ENCODE results near the gene UCN. TPM values are rescaled to one million over a fixed set of nuclear protein-coding genes. Genes with fewer than 3 reads are reported as not detected.
"Not testable (repeated sequence)": the region's sequence is repeated elsewhere in the genome, so short reads cannot be mapped to it uniquely, and the experiment has no call there.

Gene UCN, protein sequence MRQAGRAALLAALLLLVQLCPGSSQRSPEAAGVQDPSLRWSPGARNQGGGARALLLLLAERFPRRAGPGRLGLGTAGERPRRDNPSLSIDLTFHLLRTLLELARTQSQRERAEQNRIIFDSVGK
- polyA plus RNA-seq (2012; ENCODE audit: low read depth, missing spikeins) = 0.65 TPM

DNA sequence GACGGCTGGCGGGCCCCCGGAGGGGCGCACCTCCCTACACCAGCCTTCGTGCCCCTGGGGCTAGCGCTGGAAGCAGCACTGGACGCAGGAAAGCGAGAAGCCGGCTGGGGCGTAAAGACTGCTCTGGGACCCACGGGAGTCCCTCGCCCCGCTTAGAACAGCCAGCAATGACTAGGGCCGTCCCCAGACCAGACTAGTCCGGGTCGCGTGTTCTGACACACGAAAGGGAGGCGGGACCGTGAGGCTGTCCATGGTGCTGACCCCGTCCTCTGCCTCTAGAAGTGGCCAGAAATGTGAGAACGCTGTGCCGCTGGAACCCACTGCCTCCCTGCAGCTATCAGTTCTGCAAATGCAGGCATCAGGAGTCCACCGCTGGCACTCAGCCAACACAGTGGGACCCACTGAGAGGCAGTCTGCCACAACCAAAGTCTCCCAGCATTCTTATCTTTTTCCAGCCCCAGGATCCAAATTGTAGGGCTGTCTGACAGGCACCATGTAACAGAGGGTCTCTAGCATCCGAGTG is at the start of gene UCN:
UCN (minus strand) TSS at position 87 of the 523 bp plus-strand sequence. CDS start 550 bp downstream, outside the sequence.
- TF ChIP-seq TAF1 (IDR thresholded peaks at IDR 0.05; ENCODE audit: low read depth, low read length) = no peak
- TF ChIP-seq POU2F2 (IDR thresholded peaks at IDR 0.05; ENCODE audit: low read depth, low read length) = no peak
- no peak for TF ChIP-seq PAX5 (IDR thresholded peaks at IDR 0.05; ENCODE audit: insufficient read depth, low read length, severe bottlenecking)
- no peak for TF ChIP-seq SPI1 (IDR thresholded peaks at IDR 0.05; ENCODE audit: low read depth, low read length)
- TF ChIP-seq POLR2A (IDR thresholded peaks at IDR 0.05; ENCODE audit: low read depth, low read length) = no peak
- no peak for TF ChIP-seq POLR2AphosphoS5 (IDR thresholded peaks at IDR 0.05; ENCODE audit: low read depth, low read length)
- FAIRE-seq (no peak), DNase-seq (ENCODE audit: insufficient read length, low spot score) (no peak)

DNA sequence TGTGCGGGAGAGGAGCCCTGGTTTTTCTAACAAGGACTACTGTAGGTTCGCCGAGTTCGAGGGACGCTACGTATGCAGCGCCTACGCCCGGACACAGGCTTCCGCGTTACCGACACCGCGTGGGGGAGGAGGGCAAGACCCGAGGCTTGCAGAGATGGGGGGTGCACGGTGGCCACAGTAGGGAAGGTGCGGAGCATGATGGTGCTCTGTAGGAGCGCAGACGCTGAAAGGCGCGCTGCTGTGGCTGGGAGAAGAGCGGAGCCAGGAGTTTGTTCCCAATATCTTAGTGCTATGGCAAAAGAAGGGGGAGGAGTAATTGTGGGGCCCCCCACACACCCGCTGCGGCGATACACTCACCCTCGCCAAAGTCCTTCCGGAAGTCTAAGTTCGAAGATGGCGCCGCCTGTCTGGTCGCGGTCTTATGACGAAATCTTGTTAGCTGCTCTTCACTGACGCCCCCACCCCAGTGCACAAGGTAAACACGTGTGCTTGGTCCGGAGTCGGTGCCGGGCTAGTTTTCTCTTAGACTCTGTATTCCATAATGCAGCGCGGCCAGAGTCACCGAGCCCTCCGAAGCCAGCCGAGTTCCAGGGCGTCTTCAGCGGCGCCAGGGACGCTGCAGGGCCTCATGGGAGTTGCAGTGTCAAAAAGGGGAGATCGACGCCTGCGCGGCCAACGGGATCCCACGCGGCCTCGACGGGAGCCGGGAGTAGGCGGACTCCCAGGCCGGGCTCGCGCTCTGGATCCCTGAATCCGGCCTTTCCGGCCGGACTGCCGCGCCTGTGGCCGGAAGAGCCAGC is 48.3 kb upstream of the UCN start, which contains the start of gene GTF3C2:
GTF3C2 (minus strand) TSS at position 383 of the 800 bp plus-strand sequence. CDS start 13,210 bp downstream, outside the sequence.
- FAIRE-seq (peak; percentile 85), DNase-seq (ENCODE audit: insufficient read length, low spot score) (peak; percentile 70)
- TF ChIP-seq SPI1 (IDR thresholded peaks at IDR 0.05; ENCODE audit: low read depth, low read length) = no peak
- no peak for TF ChIP-seq PAX5 (IDR thresholded peaks at IDR 0.05; ENCODE audit: insufficient read depth, low read length, severe bottlenecking)
- TF ChIP-seq TAF1 (IDR thresholded peaks at IDR 0.05; ENCODE audit: low read depth, low read length) = peak; percentile 56
- peak; percentile 87; the same call in 1 of the 2 replicates for TF ChIP-seq POLR2AphosphoS5 (IDR thresholded peaks at IDR 0.05; ENCODE audit: low read depth, low read length)
- peak; percentile 71 for TF ChIP-seq POU2F2 (IDR thresholded peaks at IDR 0.05; ENCODE audit: low read depth, low read length)
- peak; percentile 91 for TF ChIP-seq POLR2A (IDR thresholded peaks at IDR 0.05; ENCODE audit: low read depth, low read length)

DNA sequence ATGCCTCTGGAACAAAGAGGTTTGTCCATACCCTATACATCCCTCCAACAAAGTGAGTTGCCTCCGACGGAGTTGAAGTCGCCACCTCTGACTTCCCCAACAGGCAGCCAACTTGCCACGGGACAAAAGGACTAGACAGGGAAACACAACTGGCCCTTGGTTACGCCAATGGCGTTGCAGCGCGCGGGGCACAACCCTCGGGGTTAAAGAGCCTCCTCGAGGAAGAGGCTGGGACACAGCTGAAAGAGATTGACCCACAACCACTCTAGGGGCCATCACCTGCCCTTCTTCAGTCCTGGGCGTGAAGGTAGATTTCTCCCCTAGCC is 47.8 kb upstream of the UCN start:
- no peak for FAIRE-seq
- DNase-seq (ENCODE audit: insufficient read length, low spot score) = no peak

DNA sequence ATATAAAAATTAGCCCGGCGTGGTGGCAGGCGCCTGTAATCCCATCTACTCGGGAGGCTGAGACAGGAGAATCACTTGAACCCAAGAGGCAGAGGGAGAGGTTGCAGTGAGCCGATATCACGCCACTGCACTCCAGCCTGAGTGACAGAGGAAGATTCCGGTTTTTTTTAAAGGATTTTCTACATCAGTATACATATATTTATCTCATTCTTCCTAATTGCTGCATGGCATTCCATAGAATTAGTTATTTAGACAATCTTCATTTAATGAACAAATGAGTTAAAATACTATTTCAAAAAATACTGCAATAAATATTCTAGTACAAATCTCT is 46.3 kb upstream of the UCN start:
- no peak for DNase-seq (ENCODE audit: insufficient read length, low spot score)
- no peak for FAIRE-seq
- no peak for TF ChIP-seq SPI1 (IDR thresholded peaks at IDR 0.05; ENCODE audit: low read depth, low read length)
- TF ChIP-seq POLR2A (IDR thresholded peaks at IDR 0.05; ENCODE audit: low read depth, low read length) = no peak
- TF ChIP-seq TAF1 (IDR thresholded peaks at IDR 0.05; ENCODE audit: low read depth, low read length) = no peak
- no peak for TF ChIP-seq POLR2AphosphoS5 (IDR thresholded peaks at IDR 0.05; ENCODE audit: low read depth, low read length)
- no peak for TF ChIP-seq POU2F2 (IDR thresholded peaks at IDR 0.05; ENCODE audit: low read depth, low read length)
- no peak for TF ChIP-seq PAX5 (IDR thresholded peaks at IDR 0.05; ENCODE audit: insufficient read depth, low read length, severe bottlenecking)

More for the DNA sequence above, 47.8 kb upstream of the UCN start:
- no peak for TF ChIP-seq PAX5 (IDR thresholded peaks at IDR 0.05; ENCODE audit: insufficient read depth, low read length, severe bottlenecking)
- TF ChIP-seq SPI1 (IDR thresholded peaks at IDR 0.05; ENCODE audit: low read depth, low read length) = no peak
- no peak; the same call in 1 of the 2 replicates for TF ChIP-seq POLR2AphosphoS5 (IDR thresholded peaks at IDR 0.05; ENCODE audit: low read depth, low read length)
- TF ChIP-seq TAF1 (IDR thresholded peaks at IDR 0.05; ENCODE audit: low read depth, low read length) = no peak
- no peak for TF ChIP-seq POU2F2 (IDR thresholded peaks at IDR 0.05; ENCODE audit: low read depth, low read length)
- TF ChIP-seq POLR2A (IDR thresholded peaks at IDR 0.05; ENCODE audit: low read depth, low read length) = no peak

DNA sequence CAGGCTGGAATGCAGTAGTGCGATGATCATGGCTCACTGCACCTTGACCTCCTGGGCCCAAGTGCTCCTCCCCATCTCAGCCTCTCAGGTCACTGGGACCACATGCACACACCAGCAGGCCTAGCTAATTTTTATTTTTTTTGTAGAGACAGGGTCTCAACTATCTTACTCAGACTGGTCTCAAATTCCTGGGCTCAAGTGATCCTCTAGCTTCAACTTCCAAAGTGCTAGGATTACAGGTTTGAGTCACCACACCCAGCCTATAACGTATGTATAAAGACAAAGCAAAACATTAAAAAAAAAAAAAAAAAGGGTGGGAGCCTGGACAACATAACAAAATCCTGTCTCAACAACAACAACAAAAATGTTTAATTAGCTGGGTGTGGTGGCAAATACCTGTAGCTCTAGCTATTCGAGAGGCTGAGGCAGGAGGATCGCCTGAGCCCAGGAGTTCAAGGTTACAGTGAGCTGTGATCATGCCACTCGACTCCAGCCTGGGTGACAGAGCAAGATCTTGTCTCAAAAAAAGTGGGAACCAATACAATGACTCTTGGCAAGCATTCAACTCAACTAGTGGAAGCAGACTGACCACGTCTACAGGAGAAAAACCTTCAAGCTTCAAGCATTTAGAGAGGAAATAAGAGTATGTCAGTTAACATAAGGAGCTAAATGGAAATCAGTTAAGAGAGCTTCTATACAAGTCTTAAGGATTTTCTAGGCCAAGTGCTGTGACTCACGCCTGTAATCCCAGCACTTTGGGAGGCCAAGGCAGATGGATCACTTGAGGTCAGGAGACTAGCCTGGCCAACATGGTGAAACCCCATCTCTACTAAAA is 45.7 kb upstream of the UCN start:
- TF ChIP-seq POLR2A (IDR thresholded peaks at IDR 0.05; ENCODE audit: low read depth, low read length) = no peak
- TF ChIP-seq POU2F2 (IDR thresholded peaks at IDR 0.05; ENCODE audit: low read depth, low read length) = no peak
- no peak for TF ChIP-seq TAF1 (IDR thresholded peaks at IDR 0.05; ENCODE audit: low read depth, low read length)
- TF ChIP-seq POLR2AphosphoS5 (IDR thresholded peaks at IDR 0.05; ENCODE audit: low read depth, low read length) = no peak
- no peak for TF ChIP-seq SPI1 (IDR thresholded peaks at IDR 0.05; ENCODE audit: low read depth, low read length)
- TF ChIP-seq PAX5 (IDR thresholded peaks at IDR 0.05; ENCODE audit: insufficient read depth, low read length, severe bottlenecking) = no peak
- FAIRE-seq = no peak
- DNase-seq (ENCODE audit: insufficient read length, low spot score) = no peak

DNA sequence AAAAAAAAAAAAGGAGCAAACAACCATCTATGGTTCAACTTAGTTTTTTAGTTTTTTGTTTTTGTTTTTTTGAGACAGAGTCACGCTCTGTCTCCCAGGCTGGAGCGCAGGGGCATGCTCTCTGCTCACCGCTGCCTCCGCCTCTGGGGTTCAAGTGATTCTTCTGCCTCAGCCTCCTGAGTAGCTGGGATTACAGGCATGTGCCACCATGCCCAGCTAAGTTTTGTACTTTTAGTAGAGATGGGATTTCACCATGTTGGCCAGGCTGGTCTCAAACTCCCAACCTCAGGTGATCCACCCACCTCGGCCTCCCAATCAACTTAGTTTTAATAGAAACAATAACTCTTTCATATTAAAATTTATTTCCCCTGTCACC is 45.1 kb upstream of the UCN start:
- not testable (repeated sequence) for FAIRE-seq; DNase-seq (ENCODE audit: insufficient read length, low spot score)

DNA sequence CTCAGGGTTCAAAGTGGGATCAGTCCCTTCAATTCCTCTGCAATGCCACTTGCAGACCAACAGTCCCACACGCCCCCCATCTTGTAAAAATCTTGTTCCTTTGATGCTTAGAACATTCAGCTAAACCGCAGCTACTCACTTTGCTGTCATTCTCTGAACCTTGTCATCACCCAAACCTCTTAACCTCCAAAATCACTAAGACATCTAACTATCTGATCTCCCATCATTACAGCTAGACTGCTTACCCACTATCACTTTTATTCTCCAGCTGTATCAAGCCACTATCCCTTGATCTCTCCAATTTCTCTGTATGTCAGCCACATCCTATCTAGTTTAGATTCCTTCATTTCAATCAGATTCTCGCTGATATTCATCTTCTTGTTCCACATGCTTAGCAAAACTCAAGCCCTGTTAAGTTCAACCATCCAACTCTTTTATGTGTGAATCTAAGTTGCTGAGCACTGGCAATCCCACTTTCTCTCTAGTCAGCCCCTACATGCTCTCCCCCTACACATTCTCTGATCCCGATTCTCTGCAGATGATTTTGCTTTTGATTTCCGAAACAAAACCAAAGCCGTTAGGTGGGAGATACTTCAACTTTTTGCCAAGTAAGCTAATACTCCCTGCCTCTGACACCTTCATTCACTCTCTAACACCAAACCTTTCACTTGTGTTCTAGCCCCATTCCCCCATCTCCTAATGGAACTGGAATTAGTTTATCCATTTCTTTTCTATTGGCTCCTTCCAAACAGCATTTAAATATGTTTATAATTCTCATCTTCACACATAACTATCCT is 43.8 kb upstream of the UCN start:
- FAIRE-seq (no peak), DNase-seq (ENCODE audit: insufficient read length, low spot score) (no peak)
- TF ChIP-seq SPI1 (IDR thresholded peaks at IDR 0.05; ENCODE audit: low read depth, low read length) (no peak), POU2F2 (IDR thresholded peaks at IDR 0.05; ENCODE audit: low read depth, low read length) (no peak)

DNA sequence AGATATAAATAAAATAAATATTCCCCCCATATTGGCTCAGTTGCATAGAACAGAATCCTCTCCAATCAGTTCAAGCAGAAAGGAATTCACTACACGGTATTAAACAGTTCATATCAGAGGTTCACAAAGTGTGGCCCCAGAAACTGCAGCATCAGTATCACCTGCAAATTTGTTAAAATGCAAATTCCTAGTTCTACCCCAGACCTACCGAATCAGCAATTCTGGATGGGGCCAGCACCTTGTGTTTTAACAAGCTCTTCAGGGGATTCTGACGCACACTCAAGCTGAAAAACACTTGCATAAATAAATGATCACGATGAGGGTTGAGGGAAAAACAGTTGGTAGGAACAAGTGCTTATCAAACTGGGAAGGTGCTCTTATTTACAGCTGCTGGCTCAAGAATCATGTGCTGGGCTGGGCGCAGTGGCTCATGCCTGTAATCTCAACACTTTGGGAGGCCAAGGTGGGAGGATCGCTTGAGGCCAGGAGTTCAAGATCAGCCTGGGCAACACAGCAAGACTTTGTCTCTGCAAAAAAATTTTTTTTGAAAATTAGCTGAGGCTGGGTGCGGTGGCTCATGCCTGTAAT is 42.0 kb upstream of the UCN start:
- FAIRE-seq (no peak), DNase-seq (ENCODE audit: insufficient read length, low spot score) (no peak)

More for the DNA sequence above, 42.0 kb upstream of the UCN start:
- no peak for TF ChIP-seq PAX5 (IDR thresholded peaks at IDR 0.05; ENCODE audit: insufficient read depth, low read length, severe bottlenecking)
- TF ChIP-seq POLR2AphosphoS5 (IDR thresholded peaks at IDR 0.05; ENCODE audit: low read depth, low read length) = no peak
- TF ChIP-seq POU2F2 (IDR thresholded peaks at IDR 0.05; ENCODE audit: low read depth, low read length) = no peak
- TF ChIP-seq POLR2A (IDR thresholded peaks at IDR 0.05; ENCODE audit: low read depth, low read length) = no peak
- TF ChIP-seq TAF1 (IDR thresholded peaks at IDR 0.05; ENCODE audit: low read depth, low read length) = no peak
- no peak for TF ChIP-seq SPI1 (IDR thresholded peaks at IDR 0.05; ENCODE audit: low read depth, low read length)
